ENCODE data around the gene PPP2R2B.

The PPP2R2B gene

DNA sequence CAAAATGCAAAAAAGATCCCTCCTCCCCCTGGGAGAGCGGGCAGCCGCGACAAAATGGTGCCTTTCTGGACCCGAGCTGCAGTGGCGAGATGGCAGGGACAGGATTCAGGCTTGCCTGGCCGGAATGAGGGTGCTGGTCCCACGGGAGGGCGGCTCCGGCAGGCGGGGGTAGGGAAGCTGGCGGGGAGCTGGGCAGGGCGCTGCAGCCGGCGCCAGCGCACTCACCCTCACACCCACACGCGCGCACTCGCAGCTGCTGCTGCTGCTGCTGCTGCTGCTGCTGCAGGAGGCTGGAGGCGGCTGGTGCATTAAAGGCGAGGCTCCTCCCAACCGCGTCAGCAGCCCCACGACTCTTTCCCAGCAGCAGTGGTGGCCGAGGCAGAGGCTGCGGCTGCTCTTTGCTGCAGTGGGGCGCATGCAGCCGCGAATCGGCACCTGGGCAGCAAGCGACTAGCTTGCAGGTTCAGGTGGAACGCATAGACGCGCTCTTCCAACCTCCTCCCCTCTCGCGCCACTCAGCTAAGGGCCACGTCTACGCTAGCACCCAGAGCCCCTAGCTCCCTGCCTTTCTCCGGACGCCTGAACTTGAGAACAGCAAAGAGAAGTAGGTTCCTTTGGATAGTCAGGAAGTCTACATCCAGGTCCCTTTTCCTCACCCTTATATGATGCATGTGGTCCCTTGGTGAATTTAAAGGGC lies at the start of gene PPP2R2B:
Gene PPP2R2B, minus strand, starts transcription at position 282 of the 697 bp plus-strand sequence.
- DNase-seq (ENCODE audit: low read depth): peak; percentile 38

DNA sequence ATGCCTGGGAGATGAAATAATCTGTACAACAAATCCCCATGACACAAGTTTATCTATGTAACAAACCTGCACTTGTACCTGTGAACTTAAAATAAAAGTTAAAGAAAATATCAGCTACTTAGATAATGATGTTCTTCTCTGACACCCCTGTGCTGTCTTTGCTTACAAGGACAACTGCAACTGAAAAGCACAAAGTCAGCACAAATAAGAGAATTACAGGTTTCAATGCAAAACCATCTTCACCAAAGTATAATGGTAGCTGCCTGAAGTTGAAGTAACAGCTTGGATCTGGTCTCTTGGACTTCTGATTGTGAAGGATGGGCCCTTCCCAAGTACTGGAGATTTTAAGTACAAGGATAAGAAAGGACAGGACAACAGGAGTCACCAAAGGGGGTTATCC lies 45.6 kb upstream of the PPP2R2B start:
- DNase-seq (ENCODE audit: low read depth): no peak

- no peak for DNase-seq (ENCODE audit: low read depth)
These were observed 42.7 kb upstream of the PPP2R2B start for GRCh38 chr5:146921225-146921624.

- DNase-seq (ENCODE audit: low read depth): no peak
These were observed 41.9 kb upstream of the PPP2R2B start for GRCh38 chr5:146920351-146920881.

GRCh38 chr5:146919304-146919703 lies 40.7 kb upstream of the PPP2R2B start:
- DNase-seq (ENCODE audit: low read depth): no peak

DNA sequence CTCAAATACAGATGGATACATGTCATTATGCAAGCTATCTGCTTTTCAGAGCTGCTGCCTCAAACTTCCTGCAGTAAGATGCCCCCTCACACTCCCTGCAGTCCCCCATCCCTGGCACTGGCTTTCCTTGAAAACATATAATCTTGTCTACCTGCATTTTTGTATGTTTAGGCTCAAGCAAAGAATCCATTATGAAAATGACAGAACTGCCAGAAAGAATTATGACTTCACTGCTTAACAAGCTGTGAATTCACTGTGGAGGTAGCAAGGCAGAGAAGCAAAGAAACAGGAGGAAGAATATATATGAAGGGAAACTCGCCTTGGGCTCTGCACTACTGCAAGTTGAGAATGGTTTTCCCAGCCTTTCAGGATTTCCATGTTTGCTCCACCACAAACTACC lies 39.4 kb upstream of the PPP2R2B start:
- no peak for DNase-seq (ENCODE audit: low read depth)

DNA sequence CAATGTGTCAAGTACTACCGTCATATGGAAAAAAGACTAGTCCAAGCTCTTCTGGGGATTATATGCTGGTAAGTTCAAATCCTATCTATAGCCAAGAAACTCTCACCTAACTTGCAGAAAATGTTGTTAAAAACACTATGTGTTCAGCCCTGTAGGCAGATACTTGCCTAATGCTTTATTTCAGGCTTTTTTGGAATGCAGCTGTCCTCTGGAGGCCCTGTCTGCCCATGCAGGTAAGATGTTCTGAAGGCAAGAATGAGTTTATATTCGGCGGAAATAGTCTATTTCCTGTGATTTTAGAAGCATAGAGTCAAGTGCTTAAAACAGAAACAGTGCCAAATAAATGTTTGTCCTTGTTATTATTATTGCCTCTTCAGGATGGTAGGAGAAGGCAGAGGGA lies 34.3 kb upstream of the PPP2R2B start:
- no peak for DNase-seq (ENCODE audit: low read depth)

DNA sequence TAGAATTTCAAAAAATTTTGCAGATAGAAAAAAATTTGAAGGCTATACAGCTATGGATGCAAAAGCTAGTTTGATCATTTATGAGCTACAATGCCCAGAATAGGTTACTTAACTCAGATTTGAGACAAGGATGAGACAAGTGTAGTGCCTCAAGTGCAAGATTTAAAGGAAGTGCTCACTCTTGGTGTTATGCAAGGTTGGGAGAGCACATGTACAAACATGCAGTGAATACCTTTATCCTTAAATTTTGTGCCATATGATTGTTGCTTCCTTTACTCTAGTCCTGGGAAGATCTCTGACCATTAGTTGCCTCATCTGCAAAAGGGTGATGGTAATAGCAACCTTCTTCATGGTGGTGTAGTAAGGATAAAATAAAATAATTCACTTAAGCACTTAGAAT lies 31.7 kb upstream of the PPP2R2B start:
- no peak for DNase-seq (ENCODE audit: low read depth)

GRCh38 chr5:146909255-146910068 lies 30.9 kb upstream of the PPP2R2B start:
- DNase-seq (ENCODE audit: low read depth): no peak

DNA sequence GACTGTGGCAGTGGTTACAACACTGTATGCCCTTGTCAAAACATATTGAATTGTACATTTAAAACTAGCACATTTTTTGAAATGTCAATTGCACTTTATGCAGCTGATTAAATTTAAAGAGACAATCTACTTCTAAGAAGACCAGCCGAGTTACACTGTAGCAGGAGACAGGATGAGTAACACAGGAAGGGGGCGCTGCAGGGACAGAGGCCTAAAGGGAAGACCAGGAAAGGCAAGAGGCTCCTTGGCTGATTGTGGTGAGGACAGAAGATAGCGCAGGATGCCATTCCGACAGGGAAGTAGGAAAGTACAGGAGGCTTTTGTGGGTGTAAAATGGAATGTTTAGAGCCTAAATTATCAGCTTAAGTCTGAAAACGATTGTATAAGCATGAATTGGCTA lies 28.2 kb upstream of the PPP2R2B start:
- no peak for DNase-seq (ENCODE audit: low read depth)

- no peak for DNase-seq (ENCODE audit: low read depth)
These were observed 26.3 kb upstream of the PPP2R2B start for GRCh38 chr5:146904890-146905289.

DNA sequence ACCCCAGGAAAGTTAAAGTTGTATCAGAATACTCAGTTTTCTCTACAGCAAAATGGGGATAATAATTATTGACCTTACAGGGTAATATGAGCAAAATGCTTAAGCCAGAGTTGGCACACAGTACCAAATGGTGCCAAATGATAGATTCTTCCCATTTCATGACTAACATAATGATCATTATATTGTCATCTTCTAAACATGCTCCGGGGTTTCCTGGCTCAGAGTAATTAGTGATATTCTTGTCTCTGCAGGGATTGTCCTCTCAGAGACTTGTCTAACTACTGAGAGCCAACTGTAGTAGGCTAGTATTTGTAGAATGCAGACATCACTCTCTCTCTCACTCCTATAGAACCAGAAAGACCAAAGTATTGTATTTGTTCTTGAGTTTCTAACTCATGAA lies 25.2 kb upstream of the PPP2R2B start:
- no peak for DNase-seq (ENCODE audit: low read depth)

DNA sequence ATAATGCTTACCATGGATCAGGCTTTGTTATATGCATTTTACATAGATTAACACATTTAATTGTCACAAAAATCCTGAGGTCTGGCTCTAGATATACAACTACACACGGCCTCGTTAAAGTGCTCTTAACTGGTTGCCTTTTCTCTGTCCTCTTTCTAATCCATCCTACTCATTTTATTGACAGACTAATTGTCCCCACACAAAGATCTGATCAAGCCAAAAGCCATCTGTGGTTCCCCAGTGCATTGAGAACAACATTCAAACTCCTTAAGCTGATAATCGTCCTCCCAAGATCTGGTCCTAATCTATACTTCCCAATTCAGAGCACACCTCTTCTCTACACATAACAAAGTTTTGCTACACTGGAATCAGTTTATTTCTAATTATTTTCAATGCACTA lies 23.9 kb upstream of the PPP2R2B start:
- no peak for DNase-seq (ENCODE audit: low read depth)

- DNase-seq (ENCODE audit: low read depth): no peak
These were observed 18.5 kb upstream of the PPP2R2B start for GRCh38 chr5:146897061-146897460.

DNA sequence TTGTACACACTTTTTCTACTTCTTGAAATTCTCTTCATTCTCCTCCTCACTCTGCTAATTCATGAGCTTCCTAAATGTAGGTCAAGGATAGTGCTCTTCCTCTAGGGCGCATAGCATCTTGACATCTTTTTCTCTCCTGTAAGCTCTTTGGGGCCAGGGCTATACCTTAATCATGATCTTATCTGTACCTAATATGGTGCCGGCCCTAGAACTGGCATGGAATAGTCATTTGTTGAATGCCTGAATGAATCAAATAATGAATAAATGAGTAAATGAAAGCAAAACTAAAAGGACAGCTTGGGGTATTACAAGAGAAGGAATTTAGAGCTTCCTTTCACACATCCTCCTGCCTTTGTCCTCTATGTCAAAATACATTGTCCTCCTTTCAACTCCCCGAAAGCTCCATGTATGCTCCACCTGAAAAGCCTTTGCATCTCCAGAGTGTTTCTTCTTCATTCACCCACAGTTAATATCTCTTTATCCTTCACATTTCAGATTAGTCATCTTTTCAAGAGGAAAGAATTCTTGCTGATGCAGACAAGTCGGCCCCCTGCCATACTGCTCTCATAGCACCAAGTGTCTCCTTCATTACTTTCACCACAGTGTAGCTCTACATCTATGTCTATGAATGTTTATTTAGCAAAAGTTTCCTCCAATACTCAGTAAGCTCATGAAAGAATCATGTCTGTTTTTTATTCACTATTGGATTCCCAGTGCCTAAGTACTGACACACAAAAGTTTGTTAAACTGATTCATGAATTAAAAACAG lies 16.4 kb upstream of the PPP2R2B start:
- DNase-seq (ENCODE audit: low read depth): no peak

DNA sequence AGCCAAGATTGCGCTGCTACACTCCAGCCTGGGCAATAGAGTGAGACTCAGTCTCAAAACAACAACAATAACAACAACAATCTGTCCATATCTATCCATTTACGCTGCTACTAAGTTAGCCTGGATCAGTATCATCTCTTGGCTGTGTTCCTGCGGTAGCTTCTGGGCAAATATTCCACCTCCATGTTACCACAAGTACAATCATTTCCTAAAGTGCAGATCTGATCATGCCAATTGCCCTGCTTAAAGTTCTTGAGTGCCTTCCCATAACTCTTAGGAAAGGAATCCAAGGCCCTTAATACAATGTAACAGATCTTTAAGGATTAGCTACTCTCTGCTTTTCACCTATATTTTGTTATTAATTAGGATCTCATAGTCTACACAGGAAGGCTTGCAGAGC lies 15.4 kb upstream of the PPP2R2B start:
- no peak for DNase-seq (ENCODE audit: low read depth)

DNA sequence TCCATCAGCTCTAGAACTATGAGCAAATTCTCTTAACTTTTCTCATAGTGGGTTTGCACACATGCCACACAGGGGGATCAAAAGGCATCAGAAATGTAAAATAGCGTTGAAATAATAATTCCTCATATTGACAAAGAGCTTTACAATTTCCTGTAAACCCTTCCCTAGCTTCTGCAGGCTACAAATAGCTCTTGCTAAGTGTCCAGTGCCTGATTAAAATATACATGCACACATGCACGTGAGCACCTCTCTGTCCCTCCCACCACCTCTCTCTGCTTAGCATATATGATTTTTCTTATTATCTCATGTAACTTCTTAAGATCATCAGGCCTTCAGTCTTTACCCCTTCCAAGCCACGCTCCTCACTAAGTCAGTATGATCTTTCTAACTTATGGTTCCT lies 13.7 kb upstream of the PPP2R2B start:
- DNase-seq (ENCODE audit: low read depth): no peak

- no peak for DNase-seq (ENCODE audit: low read depth)
These were observed 13.0 kb upstream of the PPP2R2B start for GRCh38 chr5:146891511-146891910.

DNA sequence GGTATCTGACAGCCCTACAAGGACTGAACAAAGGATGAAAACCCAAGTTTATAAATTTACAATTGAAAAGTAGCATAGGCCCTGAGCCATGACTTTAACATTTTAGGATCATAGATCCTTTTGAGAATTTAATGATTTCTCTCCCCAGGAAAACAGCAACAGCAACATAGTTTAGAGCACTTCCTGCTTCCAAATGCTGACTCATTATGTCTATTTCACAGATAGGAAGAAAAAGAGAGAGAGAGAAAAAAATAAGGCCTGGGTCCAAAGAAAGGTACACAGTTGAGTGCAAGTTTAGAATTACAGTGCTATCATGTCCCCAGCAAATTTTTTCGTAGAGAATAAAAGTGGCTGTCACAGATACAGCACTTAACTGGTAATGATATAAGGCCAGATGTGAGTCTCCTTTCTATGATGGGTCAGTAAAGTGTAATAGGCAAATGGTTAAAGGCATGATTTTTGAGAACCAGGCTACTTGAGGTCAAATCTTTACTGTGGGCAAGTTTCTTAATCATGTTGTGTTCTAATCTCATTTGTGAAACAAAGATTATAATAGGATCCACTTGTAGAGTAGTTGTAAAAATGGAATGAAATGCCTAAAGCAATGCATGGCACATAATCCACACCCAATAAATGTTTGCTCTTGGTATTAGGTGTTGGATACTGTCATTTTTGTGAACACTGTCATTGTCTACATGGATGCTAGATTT lies 12.3 kb upstream of the PPP2R2B start:
- no peak for DNase-seq (ENCODE audit: low read depth)

DNA sequence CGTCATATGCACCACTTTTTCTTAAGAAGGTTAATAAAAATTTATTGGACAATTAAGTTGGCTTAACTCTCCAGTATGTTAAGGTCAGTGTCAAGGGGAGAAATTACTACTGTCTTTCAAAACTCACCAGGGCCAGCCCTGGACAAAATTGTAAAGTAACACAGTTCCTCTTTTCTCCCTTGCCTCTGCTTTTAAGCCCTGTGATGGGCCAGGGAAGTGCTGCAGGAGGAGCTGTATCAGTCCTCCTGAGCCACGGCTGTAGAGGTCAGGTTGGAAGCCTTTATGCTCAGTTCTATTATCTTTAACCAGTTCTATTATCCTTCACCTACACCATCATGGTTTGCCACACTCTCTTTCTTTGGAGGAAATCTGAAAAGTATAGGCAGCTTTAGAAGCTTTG lies 11.5 kb upstream of the PPP2R2B start:
- no peak for DNase-seq (ENCODE audit: low read depth)

DNA sequence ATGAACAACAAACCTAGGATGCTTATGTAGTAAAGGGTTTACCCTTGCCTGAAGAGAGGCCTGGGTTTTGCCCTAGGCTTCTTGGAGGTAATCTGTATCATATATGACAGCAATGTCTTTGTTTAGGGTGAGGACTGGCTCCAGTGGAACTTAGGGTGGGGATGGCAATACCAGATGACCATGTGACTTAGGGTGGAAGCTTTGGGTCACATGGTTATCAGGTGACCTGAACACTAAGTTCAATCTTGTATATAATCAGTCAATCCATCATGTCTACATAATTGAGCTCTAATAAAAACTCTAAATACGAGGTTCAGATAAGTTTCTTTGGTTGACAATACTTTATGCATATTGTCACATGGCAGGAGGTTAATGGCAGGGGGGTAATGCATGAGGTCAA lies 10.6 kb upstream of the PPP2R2B start:
- no peak for DNase-seq (ENCODE audit: low read depth)

All from activated T-helper 9 cell treated with anti-CD3 and anti-CD28 coated beads, Interleukin-2, amount 50 U/mL, for 16 hours (primary cell).